IMR-90 (cell line): ENCODE data around the gene PEX10. TPM values are rescaled to one million over a fixed set of nuclear protein-coding genes. Genes with fewer than 3 reads are reported as not detected.

Source experiments
- ATAC-seq: fragments of 200-7000 bp; cut with Tn5 transposase; 2 replicates; pipeline ENCODE4 v1.9.1; 2020; ENCODE audit warnings: low read depth, mild to moderate bottlenecking, moderate library complexity
- BruUV-seq: library from RNA; stranded (reverse); fragments of 400-500 nt; replicated peaks from 2 replicates; lab custom pipeline; 2021; lab: Mats Ljungman, UMichigan
- CTCF ChIA-PET: fragments of 300-600 bp; formaldehyde crosslinking; extraction: SDS; loops from one replicate; lab custom pipeline; 2021; ENCODE audit warnings: antibody characterized with exemption; lab: Yijun Ruan, JAX
- POLR2A ChIA-PET: fragments of 300-600 bp; sonication (Branson Sonifier 250); formaldehyde crosslinking; loops from one replicate; lab custom pipeline; 2022; ENCODE audit warnings: antibody characterized with exemption; ENCODE audit not compliant: unreplicated experiment; lab: Charles Lee
- DNase-seq: peaks from one replicate; pipeline ENCODE4 v3.0.0; 2013
- H2AFZ ChIP-seq: replicated peaks from 2 replicates; pipeline ENCODE3; 2013; ENCODE audit warnings: low read length, mild to moderate bottlenecking; ENCODE audit not compliant: poor library complexity
- H2AK5ac ChIP-seq: 2 replicates; pipeline ENCODE4 v1.6.1; 2013; ENCODE audit warnings: low read depth, low read length, inconsistent platforms
- H2AK9ac ChIP-seq: replicated peaks from 2 replicates; pipeline ENCODE3; 2013; ENCODE audit warnings: mild to moderate bottlenecking, low read depth, low read length, moderate library complexity; ENCODE audit not compliant: poor library complexity
- H2BK120ac ChIP-seq: 2 replicates; pipeline ENCODE4 v1.6.1; 2013; ENCODE audit warnings: low read depth, low read length, inconsistent platforms
- H2BK15ac ChIP-seq: 3 replicates; pipeline ENCODE4 v1.6.1; 2013; ENCODE audit warnings: low read depth, low read length, inconsistent platforms
- H2BK20ac ChIP-seq: 2 replicates; pipeline ENCODE4 v1.6.1; 2013; ENCODE audit warnings: low read depth, mild to moderate bottlenecking, inconsistent platforms, low read length, moderate library complexity
- H2BK5ac ChIP-seq: 2 replicates; pipeline ENCODE4 v1.6.1; 2013; ENCODE audit warnings: mild to moderate bottlenecking, low read depth, low read length, inconsistent platforms; ENCODE audit not compliant: poor library complexity, severe bottlenecking
- H3K14ac ChIP-seq: replicated peaks from 2 replicates; pipeline ENCODE4 v1.6.1; 2013; ENCODE audit warnings: low read depth, low read length, inconsistent platforms
- H3K18ac ChIP-seq: 2 replicates; pipeline ENCODE4 v1.6.1; 2013; ENCODE audit warnings: low read depth, low read length, control low read depth
- H3K23ac ChIP-seq: 2 replicates; pipeline ENCODE4 v1.6.1; 2013; ENCODE audit warnings: low read depth, low read length, inconsistent platforms
- H3K27ac ChIP-seq: 2 replicates; pipeline ENCODE4 v1.5.1; 2013; ENCODE audit warnings: mild to moderate bottlenecking, control low read depth, low read length; ENCODE audit not compliant: insufficient read depth
- H3K27me3 ChIP-seq: 2 replicates; pipeline ENCODE4 v1.6.1; 2013; ENCODE audit warnings: low read length; ENCODE audit not compliant: control insufficient read depth, insufficient read depth
- H3K36me3 ChIP-seq: 2 replicates; pipeline ENCODE4 v1.6.1; 2013; ENCODE audit warnings: low read length, mixed read lengths; ENCODE audit not compliant: control insufficient read depth, insufficient read depth
- H3K4ac ChIP-seq: 2 replicates; pipeline ENCODE4 v1.6.1; 2013; ENCODE audit warnings: low read depth, low read length, inconsistent platforms
- H3K4me1 ChIP-seq: 2 replicates; pipeline ENCODE4 v1.6.1; 2013; ENCODE audit warnings: low read length, mixed read lengths; ENCODE audit not compliant: control insufficient read depth, insufficient read depth
- H3K4me2 ChIP-seq: 2 replicates; pipeline ENCODE4 v1.6.1; 2013; ENCODE audit warnings: low read depth, mild to moderate bottlenecking, control low read depth, low read length, moderate library complexity
- H3K4me3 ChIP-seq: 2 replicates; pipeline ENCODE4 v1.5.1; 2013; ENCODE audit warnings: low read depth, mild to moderate bottlenecking, control low read depth, low read length, moderate library complexity; ENCODE audit not compliant: insufficient read depth
- H3K56ac ChIP-seq: 2 replicates; pipeline ENCODE4 v1.6.1; 2013; ENCODE audit warnings: low read length, inconsistent platforms; ENCODE audit not compliant: insufficient read depth; ENCODE audit errors: extremely low read depth
- H3K79me1 ChIP-seq, 2 experiments: 2 replicates each; pipeline ENCODE4 v1.6.1; 2013; ENCODE audit warnings: low read length in 2 of 2, inconsistent platforms in 1 of 2, low read depth in 1 of 2
- H3K9ac ChIP-seq: 2 replicates; pipeline ENCODE4 v1.6.1; 2013; ENCODE audit warnings: low read depth, low read length, control low read depth
- H3K9me1 ChIP-seq: 2 replicates; pipeline ENCODE4 v1.6.1; 2013; ENCODE audit warnings: low read length, inconsistent platforms; ENCODE audit not compliant: insufficient read depth
- H3K9me3 ChIP-seq: 2 replicates; pipeline ENCODE4 v1.6.1; 2013; ENCODE audit warnings: low read length; ENCODE audit not compliant: control insufficient read depth, insufficient read depth
- H4K20me1 ChIP-seq: 2 replicates; pipeline ENCODE4 v1.6.1; 2013; ENCODE audit warnings: low read length, inconsistent platforms; ENCODE audit not compliant: insufficient read depth
- H4K5ac ChIP-seq: 2 replicates; pipeline ENCODE4 v1.6.1; 2013; ENCODE audit warnings: mild to moderate bottlenecking, low read depth, low read length, control low read depth
- H4K8ac ChIP-seq, 2 experiments: 2 replicates each; pipeline ENCODE4 v1.6.1; 2013; ENCODE audit warnings: low read depth in 2 of 2, low read length in 2 of 2, control low read depth in 1 of 2, inconsistent platforms in 1 of 2
- H4K91ac ChIP-seq: 2 replicates; pipeline ENCODE4 v1.6.1; 2013; ENCODE audit warnings: low read depth, low read length, inconsistent platforms; ENCODE audit not compliant: insufficient read depth
- CEBPB ChIP-seq: IDR thresholded peaks from 2 replicates; pipeline ENCODE4 v1.6.1; 2012; ENCODE audit warnings: low read depth, low read length, improper control_type of control experiment
- CHD1 ChIP-seq: IDR thresholded peaks from 2 replicates; pipeline ENCODE4 v1.6.1; 2012; ENCODE audit warnings: low read depth, low read length, improper control_type of control experiment
- CTCF ChIP-seq: conservative IDR thresholded peaks from 2 replicates; pipeline ENCODE4 v1.5.1; 2012; ENCODE audit warnings: mild to moderate bottlenecking, low read depth, low read length, improper control_type of control experiment
- FOS ChIP-seq: fragments of 150-350 bp; IDR thresholded peaks from 2 replicates; pipeline ENCODE4 v1.6.1; 2016; ENCODE audit warnings: low read depth, low read length
- MAFK ChIP-seq: IDR thresholded peaks from 2 replicates; pipeline ENCODE4 v1.6.1; 2012; ENCODE audit warnings: low read depth, low read length, improper control_type of control experiment
- MAZ ChIP-seq: IDR thresholded peaks from 2 replicates; pipeline ENCODE4 v1.6.1; 2012; ENCODE audit warnings: low read depth, mild to moderate bottlenecking, low read length, improper control_type of control experiment, moderate library complexity, borderline replicate concordance
- MXI1 ChIP-seq: IDR thresholded peaks from 2 replicates; pipeline ENCODE4 v1.6.1; 2012; ENCODE audit warnings: low read depth, mild to moderate bottlenecking, low read length, moderate library complexity, borderline replicate concordance
- NFE2L2 ChIP-seq: fragments of 150-350 bp; IDR thresholded peaks from 2 replicates; pipeline ENCODE4 v1.6.1; 2016; ENCODE audit warnings: low read depth, mild to moderate bottlenecking, low read length
- POLR2A ChIP-seq: IDR thresholded peaks from 2 replicates; pipeline ENCODE4 v1.6.1; 2012; ENCODE audit warnings: mild to moderate bottlenecking, low read depth, low read length
- RAD21 ChIP-seq: IDR thresholded peaks from 2 replicates; pipeline ENCODE4 v1.6.1; 2012; ENCODE audit warnings: low read length, improper control_type of control experiment
- RCOR1 ChIP-seq: IDR thresholded peaks from 2 replicates; pipeline ENCODE4 v1.6.1; 2012; ENCODE audit warnings: mild to moderate bottlenecking, low read length, improper control_type of control experiment; ENCODE audit not compliant: insufficient replicate concordance
- RFX5 ChIP-seq: IDR thresholded peaks from 2 replicates; pipeline ENCODE4 v1.8.0; 2012; ENCODE audit warnings: low read depth, mild to moderate bottlenecking, low read length, moderate library complexity
- SMC3 ChIP-seq: fragments of 150-350 bp; IDR thresholded peaks from 2 replicates; pipeline ENCODE4 v1.6.1; 2016; ENCODE audit warnings: low read depth, mild to moderate bottlenecking, antibody characterized with exemption, low read length, moderate library complexity
- USF2 ChIP-seq: fragments of 150-350 bp; IDR thresholded peaks from 2 replicates; pipeline ENCODE4 v1.6.1; 2017; ENCODE audit warnings: mild to moderate bottlenecking, antibody characterized with exemption, low read length, low read depth
- WGBS, 2 experiments: methylation state at CpG; one replicate each; pipeline versions ENCODE4 v1.1.5 to v1.1.7; 2013; ENCODE audit warnings: missing lambda C conversion rate in 2 of 2; ENCODE audit not compliant: insufficient read length in 1 of 2; ENCODE audit errors: extremely low coverage in 2 of 2; 5-methylcytosine and 5-hydroxymethylcytosine counted together
- dilution Hi-C: fragments of 300-500 bp; cut with HindIII; formaldehyde crosslinking; loops from one replicate; pipeline ENCODE4 v1.14.3; 2018; ENCODE audit warnings: low sequenced_read_pairs; ENCODE audit not compliant: unreplicated experiment
- in situ Hi-C: fragments of 300-500 bp; cut with MboI; formaldehyde crosslinking; loops from 3 replicates; pipeline ENCODE4 v1.14.3; 2019; ENCODE audit warnings: low sequenced_read_pairs, inconsistent platforms, mixed read lengths
- intact Hi-C: fragments of 100-400 bp; cut with micrococcal nuclease; formaldehyde crosslinking; loops from 2 replicates; pipeline ENCODE4 v1.10.0; 2022
- polyA plus RNA-seq, 3 experiments: library from polyadenylated mRNA; depleted of rRNA; stranded (reverse); fragments of >200 nt; gene quantifications; 2 replicates each; pipeline ENCODE4 v1.2.3, GENCODE V29; 2012; ENCODE audit warnings: low replicate concordance in 1 of 3
- total RNA-seq: library from RNA; depleted of rRNA; stranded (reverse); fragments of >200 nt; gene quantifications from 2 replicates; pipeline ENCODE4 v1.2.3, GENCODE V29; 2012
- TF ChIP-seq, protein P1 (sequence below): fragments of 150-350 bp; IDR thresholded peaks from 2 replicates; pipeline ENCODE4 v1.6.1; 2016; ENCODE audit warnings: low read depth, mild to moderate bottlenecking, low read length, moderate library complexity, borderline replicate concordance

PEX10 gene
- total and polyA plus RNA-seq, 2 of the 4 experiments (the other 2 are of a cell fraction): 16.9 to 19.7 TPM

DNA sequence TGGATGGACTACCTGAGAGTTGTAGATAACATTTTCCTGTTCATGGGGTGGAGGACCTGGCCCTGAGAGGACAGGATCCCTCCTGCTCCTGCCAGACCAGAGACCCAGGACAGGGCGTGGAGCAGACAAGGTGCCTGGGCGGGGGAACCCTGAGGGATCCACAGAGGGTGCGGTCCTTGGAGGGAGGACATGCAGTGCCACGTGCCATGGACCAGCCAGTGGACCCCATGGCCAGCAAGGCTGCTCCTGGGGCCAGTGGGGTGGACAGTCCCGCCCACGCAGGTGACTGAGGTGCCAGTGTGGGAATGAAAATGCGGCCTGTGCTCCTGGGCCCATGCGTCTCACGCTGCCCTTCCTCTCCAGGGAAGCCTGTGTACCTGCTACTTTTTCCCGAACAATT lies 17.1 kb downstream of the PEX10 start:
- Histone ChIP-seq H3K56ac (no peak overlapping the region), H3K18ac (no peak overlapping the region), H3K27me3 (no peaks in the 10 kb centered on the region), H3K79me1 (peaks cover 21 to 77% of the 10 kb centered on the region in 2 experiments), H3K4me1 (peaks cover 5% of the 10 kb centered on the region), H4K8ac (no peak overlapping the region), H3K9me1 (peaks cover 6% of the 10 kb centered on the region), H3K23ac (no peak overlapping the region), H3K9ac (no peak overlapping the region), H4K20me1 (peaks cover 60% of the 10 kb centered on the region), H3K4me3 (no peak overlapping the region), H3K36me3 (peaks cover 58% of the 10 kb centered on the region), H2AK5ac (no peak overlapping the region), H2BK5ac (no peak overlapping the region), H2BK15ac (no peak overlapping the region), H3K27ac (no peak overlapping the region), H3K4me2 (no peak overlapping the region), H3K9me3 (no peaks in the 10 kb centered on the region), H2BK20ac (no peak overlapping the region), H2AK9ac (no peak overlapping the region), H2AFZ (no peak overlapping the region), H4K5ac (no peak overlapping the region), H3K4ac (no peak overlapping the region), H3K14ac (no peak overlapping the region), H2BK120ac (no peak overlapping the region), H4K91ac (no peak overlapping the region)
- ATAC-seq (no peak), DNase-seq (no peak)
- dilution Hi-C loops: no loop called here
- WGBS, 2 experiments: 98% methylated on average over 8 of the region's 10 CpGs; no CpG with 5 or more reads in 1 of the 2 experiments
- intact Hi-C loops: no loop called here
- in situ Hi-C loops: no loop called here
- TF ChIP-seq, protein P1, sequence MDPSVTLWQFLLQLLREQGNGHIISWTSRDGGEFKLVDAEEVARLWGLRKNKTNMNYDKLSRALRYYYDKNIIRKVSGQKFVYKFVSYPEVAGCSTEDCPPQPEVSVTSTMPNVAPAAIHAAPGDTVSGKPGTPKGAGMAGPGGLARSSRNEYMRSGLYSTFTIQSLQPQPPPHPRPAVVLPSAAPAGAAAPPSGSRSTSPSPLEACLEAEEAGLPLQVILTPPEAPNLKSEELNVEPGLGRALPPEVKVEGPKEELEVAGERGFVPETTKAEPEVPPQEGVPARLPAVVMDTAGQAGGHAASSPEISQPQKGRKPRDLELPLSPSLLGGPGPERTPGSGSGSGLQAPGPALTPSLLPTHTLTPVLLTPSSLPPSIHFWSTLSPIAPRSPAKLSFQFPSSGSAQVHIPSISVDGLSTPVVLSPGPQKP: no peak
- TF ChIP-seq CTCF (no peak), SMC3 (no peak), MAFK (no peak), RAD21 (no peak), CEBPB (no peak), CHD1 (no peak), RCOR1 (no peak), POLR2A (no peak), MXI1 (no peak), RFX5 (no peak), FOS (no peak), NFE2L2 (no peak), USF2 (no peak), MAZ (no peak)
- BruUV-seq: no TSS peak
- ChIA-PET POLR2A (no interaction called here), CTCF (no interaction called here)
